SK-N-SH (cell line): ENCODE measurements around the gene MPO. TPM values are rescaled to one million over a fixed set of nuclear protein-coding genes. Genes with fewer than 3 reads are reported as not detected.

Source experiments
- CTCF ChIA-PET: fragments of 300-600, 350-600 bp; formaldehyde crosslinking; extraction: SDS; loops from one replicate; lab custom pipeline; 2021; lab: Yijun Ruan, JAX
- POLR2A ChIA-PET: fragments of 350-600 bp; sonication (Branson Sonifier 250); formaldehyde crosslinking; extraction: SDS; loops from one replicate; lab custom pipeline; 2020; ENCODE audit warnings: antibody characterized with exemption, inconsistent platforms; lab: Yijun Ruan, JAX
- DNase-seq: peaks from one replicate; pipeline ENCODE4 v3.0.0; 2012
- H2AFZ ChIP-seq: fragments of 200-600 bp; sonication (generic); 2 replicates; pipeline ENCODE4 v1.8.1; 2016; ENCODE audit warnings: antibody characterized with exemption, mild to moderate bottlenecking, low read depth
- H3F3A ChIP-seq: fragments of 200-600 bp; sonication (generic); replicated peaks from 2 replicates; pipeline ENCODE3; 2016; ENCODE audit warnings: antibody characterized with exemption, mild to moderate bottlenecking; ENCODE audit not compliant: insufficient read depth
- H3K27ac ChIP-seq, 2 experiments: fragments of 200-500 bp in 1 of 2; fragments of 200-600 bp in 1 of 2; sonication (Bioruptor generic) in 1 of 2; sonication (generic), shearing (Covaris generic) in 1 of 2; 2 replicates each; pipeline versions ENCODE4 v1.5.1 to v1.6.1; 2014 to 2016; ENCODE audit warnings: low read depth in 2 of 2, inconsistent platforms in 1 of 2, low read length in 1 of 2, mild to moderate bottlenecking in 1 of 2, mixed read lengths in 1 of 2
- H3K27me3 ChIP-seq: fragments of 200-600 bp; sonication (generic), shearing (Covaris generic); 2 replicates; pipeline ENCODE4 v1.6.1; 2016; ENCODE audit warnings: mixed run types; ENCODE audit not compliant: insufficient read depth
- H3K36me3 ChIP-seq, 2 experiments: fragments of 200-500 bp in 1 of 2; fragments of 200-600 bp in 1 of 2; sonication (Bioruptor generic) in 1 of 2; sonication (generic) in 1 of 2; replicated peaks in 1 of 2; 2 replicates each; pipeline versions ENCODE3 to v1.5.1; 2014 to 2016; ENCODE audit warnings: low read length in 1 of 2, mild to moderate bottlenecking in 1 of 2; ENCODE audit not compliant: insufficient read depth in 2 of 2, control insufficient read depth in 1 of 2
- H3K4me1 ChIP-seq, 2 experiments: fragments of 200-500 bp in 1 of 2; fragments of 200-600 bp in 1 of 2; sonication (Bioruptor generic) in 1 of 2; sonication (generic), shearing (Covaris generic) in 1 of 2; 2 replicates each; pipeline versions ENCODE4 v1.5.1 to v1.6.1; 2014 to 2016; ENCODE audit warnings: low read depth in 1 of 2, low read length in 1 of 2, mixed run types in 1 of 2; ENCODE audit not compliant: insufficient read depth in 2 of 2, control insufficient read depth in 1 of 2
- H3K4me2 ChIP-seq: fragments of 200-600 bp; sonication (generic), shearing (Covaris generic); 2 replicates; pipeline ENCODE4 v1.6.1; 2017; ENCODE audit warnings: mixed run types
- H3K4me3 ChIP-seq, 2 experiments: fragments of 200-500 bp in 1 of 2; fragments of 200-600 bp in 1 of 2; sonication (Bioruptor generic) in 1 of 2; sonication (generic), shearing (Covaris generic) in 1 of 2; 2 replicates each; pipeline versions ENCODE4 v1.5.1 to v1.8.1; 2014 to 2016; ENCODE audit warnings: low read depth in 2 of 2, inconsistent platforms in 1 of 2, low read length in 1 of 2, mild to moderate bottlenecking in 1 of 2, mixed read lengths in 1 of 2, moderate library complexity in 1 of 2
- H3K79me2 ChIP-seq: fragments of 200-600 bp; sonication (generic); 2 replicates; pipeline ENCODE4 v1.8.1; 2017; ENCODE audit warnings: mild to moderate bottlenecking; ENCODE audit not compliant: insufficient read depth
- H3K9ac ChIP-seq: fragments of 200-600 bp; sonication (generic); 2 replicates; pipeline ENCODE4 v1.6.1; 2017; ENCODE audit warnings: mixed run types
- H3K9me2 ChIP-seq: fragments of 200-600 bp; sonication (generic); 2 replicates; pipeline ENCODE4 v1.6.1; 2017; ENCODE audit warnings: mixed run types
- H3K9me3 ChIP-seq: fragments of 200-600 bp; sonication (generic); 2 replicates; pipeline ENCODE4 v1.6.1; 2017; ENCODE audit warnings: mixed run types, mild to moderate bottlenecking, moderate library complexity
- H4K20me1 ChIP-seq: fragments of 200-600 bp; sonication (generic); 2 replicates; pipeline ENCODE4 v1.6.1; 2017; ENCODE audit warnings: mild to moderate bottlenecking, mixed run types; ENCODE audit not compliant: insufficient read depth
- CTCF ChIP-seq: fragments of 200-600 bp; sonication (generic); IDR thresholded peaks from 2 replicates; pipeline ENCODE4 v1.6.1; 2017; ENCODE audit warnings: antibody characterized with exemption, mild to moderate bottlenecking, moderate library complexity
- FOSL2 ChIP-seq: IDR thresholded peaks from 2 replicates; pipeline ENCODE4 v1.4.0; 2012; ENCODE audit warnings: low read depth, mild to moderate bottlenecking, moderate library complexity, borderline replicate concordance
- FOXM1 ChIP-seq: IDR thresholded peaks from 2 replicates; pipeline ENCODE4 v1.4.0; 2012; ENCODE audit warnings: low read depth, mild to moderate bottlenecking
- MAX ChIP-seq: IDR thresholded peaks from 2 replicates; pipeline ENCODE4 v1.4.0; 2012; ENCODE audit warnings: low read depth
- MEF2A ChIP-seq: IDR thresholded peaks from 2 replicates; pipeline ENCODE4 v1.4.0; 2012; ENCODE audit warnings: low read depth, borderline replicate concordance
- NRF1 ChIP-seq: IDR thresholded peaks from 2 replicates; pipeline ENCODE4 v1.6.1; 2012; ENCODE audit warnings: low read depth, mild to moderate bottlenecking, low read length
- REST ChIP-seq: IDR thresholded peaks from 2 replicates; pipeline ENCODE4 v1.6.1; 2012; ENCODE audit warnings: mild to moderate bottlenecking, low read depth, low read length, moderate library complexity
- RXRA ChIP-seq: IDR thresholded peaks from 2 replicates; pipeline ENCODE4 v1.4.0; 2012; ENCODE audit warnings: low read depth, mild to moderate bottlenecking, borderline replicate concordance
- USF1 ChIP-seq: IDR thresholded peaks from 2 replicates; pipeline ENCODE4 v1.4.0; 2012; ENCODE audit warnings: low read depth, borderline replicate concordance
- YY1 ChIP-seq: IDR thresholded peaks from 2 replicates; pipeline ENCODE4 v1.4.0; 2012; ENCODE audit warnings: low read depth, mild to moderate bottlenecking
- WGBS: methylation state at CpG from one replicate; pipeline ENCODE4 v1.1.6; 2017; ENCODE audit warnings: low lambda C conversion rate; 5-methylcytosine and 5-hydroxymethylcytosine counted together
- polyA plus RNA-seq, 3 experiments: library from polyadenylated mRNA; depleted of rRNA; stranded (reverse); fragments of >200 nt; gene quantifications; 2 replicates each; pipeline ENCODE4 v1.2.3, GENCODE V29; 2012

The MPO gene
- polyA plus RNA-seq, 1 of the 3 experiments (the other 2 are of a cell fraction), result not detected

- no peak overlapping the region for H3K9ac ChIP-seq
- TF ChIP-seq MEF2A, result no peak
- no peak for TF ChIP-seq YY1
- TF ChIP-seq CTCF, result no peak
- TF ChIP-seq NRF1, result no peak
- TF ChIP-seq FOXM1, result no peak
- TF ChIP-seq REST, result no peak
- no peak for TF ChIP-seq MAX
- TF ChIP-seq RXRA, result no peak
- TF ChIP-seq FOSL2, result no peak
- no peak for TF ChIP-seq USF1
- TF ChIP-seq, all 33 proteins: peak for 0
- no peaks in the 10 kb centered on the region for H3K9me3 ChIP-seq
- DNase-seq, result no peak
- H3F3A ChIP-seq, result no peaks in the 10 kb centered on the region
- no peaks in the 10 kb centered on the region for H3K79me2 ChIP-seq
- H3K27me3 ChIP-seq, result no peaks in the 10 kb centered on the region
- no peak overlapping the region for H3K4me3 ChIP-seq
- H3K4me2 ChIP-seq, result no peak overlapping the region
- 77% methylated on average over 9 of the region's 9 CpGs for WGBS
- H3K27ac ChIP-seq, result no peak overlapping the region
- no peak overlapping the region for H2AFZ ChIP-seq
- ChIA-PET POLR2A (interaction anchor here (1.2 to 2.0 kb wide), 3 partner anchors 26 to 197 kb away, joined by 5 to 14 read pairs (median 5); partner anchors contain the start of genes MTMR4 and SUPT4H1), CTCF (interaction anchor here (0.6 to 3.0 kb wide), 43 partner anchors 7 to 162 kb away, joined by 3 to 31 read pairs (median 5); partner anchors contain the start of genes RNF43, SUPT4H1 and TSPOAP1)
- no peaks in the 10 kb centered on the region for H3K9me2 ChIP-seq
- H3K4me1 ChIP-seq, result peaks cover 0 to 2% of the 10 kb centered on the region in 2 experiments; a peak in 1 of 4 replicates
- no peaks in the 10 kb centered on the region for H3K36me3 ChIP-seq
- H4K20me1 ChIP-seq, result no peaks in the 10 kb centered on the region
Measured at GRCh38 chr17:58318065-58318481, 37.3 kb upstream of the MPO start.
